A549 treated with AZD2906 at 1 μM for 4 hours (cell line): ENCODE measurements around the gene NUMBL. TPM values are rescaled to one million over a fixed set of nuclear protein-coding genes. Genes with fewer than 3 reads are reported as not detected.

Experiments
- total RNA-seq: library from RNA; stranded (reverse); fragments of 200-300 nt; extraction: Qiagen RNA extraction; gene quantifications from 5 replicates; pipeline ENCODE4 v1.2.3, GENCODE V29; 2022

The NUMBL gene
- 63.3 to 78.9 TPM (median 77.9 TPM) in 5 replicates for total RNA-seq

GRCh38 chr19:40690050-40690692 is at the start of gene NUMBL:
Gene NUMBL, minus strand, starts transcription at chr19:40690651. Its CDS starts 168 bp downstream, at chr19:40690483.

DNA sequence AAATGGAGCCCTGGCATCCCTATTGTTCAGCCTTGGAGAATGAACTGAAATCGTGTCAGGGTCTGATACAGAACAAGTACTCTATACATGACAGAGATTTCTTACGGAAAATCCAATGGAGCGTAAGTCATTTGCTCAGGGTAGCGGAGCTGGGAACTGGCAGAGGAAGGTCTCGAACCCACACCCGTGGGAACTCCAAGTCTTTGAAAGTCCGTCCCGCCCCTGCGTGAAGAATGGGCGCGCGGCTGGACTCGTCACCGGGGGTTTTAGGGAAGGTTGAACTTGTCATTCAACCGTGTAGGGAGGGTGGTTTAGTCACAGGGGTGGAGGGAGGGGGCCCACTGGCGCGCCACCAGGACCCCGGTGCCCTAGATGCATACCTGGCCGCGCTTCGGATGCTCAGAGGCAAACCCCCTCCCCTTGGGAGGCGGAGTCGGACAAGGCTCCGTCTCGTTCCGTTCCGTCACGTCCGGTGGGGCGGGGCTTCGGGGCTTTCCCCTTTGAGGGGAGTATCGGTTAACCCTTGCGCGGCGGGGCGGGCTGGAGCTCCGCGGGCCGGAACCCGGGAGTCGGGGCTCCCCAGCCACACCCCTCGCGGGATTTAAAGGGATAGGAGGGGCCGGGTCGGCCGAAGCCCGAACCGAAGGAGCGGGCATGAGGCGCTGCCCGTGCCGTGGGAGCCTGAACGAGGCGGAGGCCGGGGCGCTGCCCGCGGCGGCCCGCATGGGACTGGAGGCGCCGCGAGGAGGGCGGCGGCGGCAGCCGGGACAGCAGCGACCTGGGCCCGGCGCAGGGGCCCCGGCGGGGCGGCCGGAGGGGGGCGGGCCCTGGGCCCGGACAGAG is 26.3 kb upstream of the NUMBL start, which contains the start of the genes COQ8B and ITPKC:
Gene COQ8B (minus strand): TSS at position 405 of the 843 bp plus-strand sequence. CDS start 2,254 bp downstream, outside the sequence.
Gene ITPKC (plus strand): TSS at position 631 of the 843 bp plus-strand sequence. CDS start 24 bp downstream, at position 655.

Other genes starting within 250 kb of the NUMBL start
- gene SERTAD3, start 246.3 kb downstream of the NUMBL start, total RNA-seq = 36.8 to 45.9 TPM (median 41.9 TPM) in 5 replicates
- gene BLVRB, start 224.9 kb downstream of the NUMBL start, total RNA-seq = 254 to 367 TPM (median 326 TPM) in 5 replicates
- gene SPTBN4, start 223.7 kb downstream of the NUMBL start, total RNA-seq = 0.49 to 0.69 TPM (median 0.64 TPM) in 5 replicates
- gene SHKBP1, start 113.8 kb downstream of the NUMBL start, total RNA-seq = 96.5 to 144 TPM (median 133 TPM) in 5 replicates
- 41.4 to 56.4 TPM (median 53.5 TPM) in 5 replicates for gene LTBP4, start 89.3 kb downstream of the NUMBL start, total RNA-seq
- 92.9 to 106 TPM (median 98.1 TPM) in 5 replicates for gene COQ8B, start 26.2 kb upstream of the NUMBL start, total RNA-seq
- gene ITPKC, start 26.5 kb upstream of the NUMBL start, total RNA-seq = 37.7 to 46.5 TPM (median 42.0 TPM) in 5 replicates
- 16.3 to 19.6 TPM (median 18.5 TPM) in 5 replicates for gene ACTMAP, start 59.8 kb upstream of the NUMBL start, total RNA-seq
- gene SNRPA, start 60.6 kb upstream of the NUMBL start, total RNA-seq = 153 to 185 TPM (median 158 TPM) in 5 replicates
- gene MIA, start 84.9 kb upstream of the NUMBL start, total RNA-seq = 0.21 to 0.54 TPM in 2 of 5 replicates, not detected in the others
- 11.6 to 19.6 TPM (median 18.1 TPM) in 5 replicates for gene RAB4B, start 87.6 kb upstream of the NUMBL start, total RNA-seq
- gene EGLN2, start 108.5 kb upstream of the NUMBL start, total RNA-seq = 82.4 to 100 TPM (median 99.5 TPM) in 5 replicates
- 0.07 to 0.13 TPM in 2 of 5 replicates, not detected in the others for gene CYP2A6, start 159.8 kb upstream of the NUMBL start, total RNA-seq
- not detected in 5 replicates for gene CYP2A7, start 191.6 kb upstream of the NUMBL start, total RNA-seq